Kidney capillary endothelial cell (primary cell): ENCODE measurements around the gene ZNF783.
"Not testable (repeated sequence)": the region's sequence is repeated elsewhere in the genome, so short reads cannot be mapped to it uniquely, and the experiment has no call there.

Source experiments
- DNase-seq: peaks from one replicate; pipeline ENCODE4 v3.0.0-alpha.2; 2018; ENCODE audit warnings: low spot score

Gene ZNF783

GRCh38 chr7:149300620-149301285, 38.8 kb downstream of the ZNF783 start:
- DNase-seq, result no peak

- no peak for DNase-seq
Observed at GRCh38 chr7:149302222-149302621, 40.2 kb downstream of the ZNF783 start.

DNA sequence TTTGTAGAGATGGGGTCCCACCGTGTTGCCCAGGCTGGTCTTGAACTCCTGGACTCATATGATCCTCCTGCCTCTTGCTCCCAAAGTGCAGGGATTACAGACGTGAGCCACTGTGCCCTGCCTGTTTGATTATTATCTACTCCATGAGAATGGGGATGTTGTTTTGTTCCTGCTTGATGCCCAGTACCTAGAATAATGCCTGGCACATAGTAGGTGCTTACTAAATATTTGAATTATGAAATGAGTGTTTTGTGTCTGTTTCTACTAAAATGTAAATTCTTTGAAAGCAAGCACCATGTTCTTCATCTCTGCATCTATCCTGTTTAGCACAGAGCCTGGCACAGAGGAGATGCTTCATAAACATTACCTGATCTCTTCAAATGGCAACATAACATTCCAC, 40.9 kb downstream of the ZNF783 start:
- DNase-seq, result no peak

- no peak for DNase-seq
Observed at GRCh38 chr7:149304006-149304405, 42.0 kb downstream of the ZNF783 start.

GRCh38 chr7:149306854-149307253, 44.9 kb downstream of the ZNF783 start:
- DNase-seq, result no peak

- DNase-seq, result no peak
Observed at GRCh38 chr7:149307775-149308501, 45.9 kb downstream of the ZNF783 start.

GRCh38 chr7:149310113-149310836, 48.3 kb downstream of the ZNF783 start:
- DNase-seq, result peak; percentile 38

DNA sequence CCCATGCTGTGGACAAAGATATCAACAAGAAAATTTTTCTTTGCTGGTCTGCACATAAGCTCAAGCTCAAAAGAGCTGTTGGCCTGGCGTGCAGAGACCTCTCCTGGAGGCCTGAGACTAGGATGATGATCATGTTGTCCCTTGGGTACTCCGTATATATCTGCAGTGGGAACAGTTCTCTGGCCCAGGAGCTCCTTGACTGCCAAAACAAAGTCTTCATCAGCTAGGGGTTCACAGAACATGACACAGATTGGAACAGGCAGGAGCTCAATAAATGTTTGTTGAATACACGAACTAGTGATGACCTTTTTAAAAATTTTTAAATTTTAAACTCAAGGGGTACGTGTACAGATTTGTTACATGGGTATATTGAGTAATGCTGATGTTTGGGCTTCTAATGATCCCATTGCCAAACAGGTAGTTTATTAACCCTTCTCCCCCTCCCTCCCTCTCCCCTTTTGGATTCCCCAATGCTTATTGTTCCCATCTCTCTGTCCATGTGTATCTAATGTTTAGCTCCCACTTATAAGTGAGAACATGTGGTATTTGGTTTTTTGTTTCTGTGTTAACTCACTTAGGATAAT, 49.1 kb downstream of the ZNF783 start:
- DNase-seq, result no peak

DNA sequence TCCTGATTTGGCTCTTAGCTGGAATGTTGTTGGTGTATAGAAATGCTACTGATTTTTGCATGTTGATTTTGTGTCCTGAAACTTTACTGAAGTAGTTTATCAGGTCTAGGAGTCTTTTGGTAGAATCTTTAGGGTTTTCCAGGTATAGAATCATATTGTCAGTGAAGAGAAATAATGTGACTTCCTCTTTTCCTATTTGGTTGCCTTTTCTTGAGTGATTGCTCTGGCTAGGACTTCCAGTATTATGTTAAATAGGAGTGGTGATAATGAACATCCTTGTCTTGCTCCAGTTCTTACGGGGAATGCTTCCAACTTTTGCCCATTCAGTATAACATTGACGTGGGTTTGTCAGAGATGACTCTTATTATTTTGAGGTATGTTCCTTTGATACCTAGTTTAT, 52.0 kb downstream of the ZNF783 start:
- no peak for DNase-seq

- no peak for DNase-seq
Observed at GRCh38 chr7:149316606-149317005, 54.6 kb downstream of the ZNF783 start.

GRCh38 chr7:149317496-149317895, 55.5 kb downstream of the ZNF783 start:
- no peak for DNase-seq

GRCh38 chr7:149317986-149318672, 56.1 kb downstream of the ZNF783 start:
- DNase-seq, result no peak

DNA sequence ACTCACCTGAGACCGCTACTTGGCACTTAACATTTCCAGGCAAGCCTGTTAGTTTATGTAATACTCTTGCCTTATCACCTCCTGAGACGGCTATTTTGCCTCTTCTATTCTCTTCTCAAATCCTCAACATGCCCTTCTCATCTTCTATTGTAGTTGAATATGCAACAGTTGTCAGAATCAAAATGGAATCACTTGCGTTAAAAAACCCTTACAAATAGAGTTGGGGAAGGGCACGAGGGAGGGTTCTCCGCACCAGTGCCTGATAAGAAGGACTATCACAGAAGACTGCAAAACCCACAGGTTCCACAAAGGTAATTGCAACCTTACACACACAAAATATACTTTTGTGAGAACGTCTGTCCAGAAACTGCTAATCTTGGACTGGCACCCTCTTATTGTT, 57.4 kb downstream of the ZNF783 start:
- DNase-seq, result no peak

DNA sequence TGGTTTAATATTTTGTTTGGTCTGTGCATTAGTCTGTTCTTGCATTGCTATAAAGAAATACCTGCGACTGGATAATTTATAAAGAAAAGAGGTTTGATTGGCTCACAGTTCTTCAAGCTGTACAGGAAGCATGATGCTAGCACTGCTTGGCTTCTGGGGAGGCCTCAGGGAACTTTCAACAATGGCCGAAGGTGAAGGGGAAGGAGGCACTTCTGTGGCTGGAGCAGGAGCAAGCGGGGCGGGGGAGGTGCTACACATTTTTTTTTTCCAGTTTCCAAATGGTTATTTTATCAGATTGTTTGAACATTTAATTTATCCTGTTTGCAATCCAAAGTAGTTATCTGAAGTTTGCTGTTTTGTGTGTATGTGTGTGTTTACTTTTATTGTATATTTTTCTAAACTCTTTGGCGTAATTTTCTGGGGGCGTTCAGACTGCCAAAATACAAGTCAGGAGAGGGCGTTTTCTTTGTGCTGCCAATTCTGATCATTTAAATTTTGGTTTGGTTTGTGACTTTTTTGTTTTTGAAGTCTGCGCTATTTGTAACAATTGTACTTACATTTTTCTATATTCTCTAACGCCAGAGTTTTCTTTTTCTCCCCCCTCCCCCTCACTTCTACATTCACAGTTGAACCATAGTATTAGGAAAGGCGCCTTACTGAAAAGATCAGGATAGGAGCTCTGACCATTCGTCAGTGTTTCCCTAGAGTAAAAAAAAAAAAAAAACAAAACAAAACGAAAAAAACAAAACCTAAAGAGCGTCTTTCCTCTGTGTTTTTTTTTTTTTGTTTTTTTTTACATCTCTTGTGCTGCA, 58.5 kb downstream of the ZNF783 start:
- DNase-seq, result no peak

GRCh38 chr7:149321125-149321905, 59.3 kb downstream of the ZNF783 start:
- DNase-seq, result not testable (repeated sequence)

DNA sequence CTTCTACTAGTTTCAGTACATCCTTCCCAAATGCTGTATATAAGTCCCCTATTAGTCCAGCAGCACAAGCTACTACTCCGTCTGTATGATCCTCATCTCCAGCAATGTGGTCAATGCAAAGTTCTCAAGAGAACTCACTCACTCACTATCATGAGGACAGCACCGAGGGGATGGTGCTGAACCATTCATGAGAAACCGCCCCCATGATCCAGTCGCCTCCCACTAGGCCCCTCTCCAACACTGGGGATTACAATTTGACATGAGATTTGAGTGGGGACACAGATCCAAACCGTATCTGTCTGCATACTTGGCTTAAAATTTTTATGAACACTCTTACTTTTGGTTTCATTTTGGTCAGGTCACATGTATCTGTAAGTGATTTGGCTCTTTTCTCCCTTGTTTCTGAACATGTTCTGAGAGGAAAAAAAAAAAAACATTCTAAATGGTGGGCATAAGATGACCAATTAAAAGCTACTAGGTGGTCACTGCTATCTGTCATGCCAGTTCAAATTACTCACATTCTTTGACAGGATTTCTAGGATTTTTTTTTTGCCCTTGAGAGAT, 60.1 kb downstream of the ZNF783 start:
- DNase-seq, result no peak

DNA sequence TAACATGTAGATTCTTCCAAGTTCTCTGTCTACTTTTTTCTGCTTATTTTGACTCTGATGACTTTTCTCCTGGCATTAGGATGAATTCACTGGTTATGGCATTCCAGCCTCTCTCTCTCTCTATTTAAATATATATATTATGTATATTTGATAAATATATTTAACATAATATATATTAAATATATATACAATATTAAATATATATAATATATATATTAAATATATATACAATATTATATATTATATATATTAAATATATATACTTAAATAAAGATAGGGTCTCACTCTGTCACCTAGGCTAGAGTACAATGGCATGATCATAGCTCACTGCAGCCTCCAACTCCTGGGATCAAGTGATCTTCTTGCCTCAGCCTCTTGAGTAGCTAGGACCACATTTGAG, 60.7 kb downstream of the ZNF783 start:
- no peak for DNase-seq

GRCh38 chr7:149325248-149325647, 63.3 kb downstream of the ZNF783 start:
- no peak for DNase-seq

DNA sequence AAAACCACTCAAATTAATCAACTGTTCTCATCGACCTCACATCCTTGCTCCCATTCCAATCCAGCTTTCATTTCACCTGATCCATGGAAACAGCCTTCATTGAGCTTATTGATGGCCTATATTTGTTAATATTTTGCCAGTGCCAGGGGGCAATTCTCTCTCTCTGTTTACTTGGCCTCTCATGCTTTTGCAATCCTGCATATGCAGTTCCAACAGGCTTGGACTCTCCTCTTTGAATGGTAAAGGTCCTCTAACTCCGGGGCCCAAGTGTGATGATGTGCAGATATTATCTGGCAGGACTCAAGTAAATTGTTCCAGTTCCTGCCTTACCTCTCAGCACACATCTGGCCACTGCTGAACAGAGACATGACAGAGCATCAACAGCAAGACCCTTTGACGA, 67.3 kb downstream of the ZNF783 start:
- DNase-seq, result no peak

DNA sequence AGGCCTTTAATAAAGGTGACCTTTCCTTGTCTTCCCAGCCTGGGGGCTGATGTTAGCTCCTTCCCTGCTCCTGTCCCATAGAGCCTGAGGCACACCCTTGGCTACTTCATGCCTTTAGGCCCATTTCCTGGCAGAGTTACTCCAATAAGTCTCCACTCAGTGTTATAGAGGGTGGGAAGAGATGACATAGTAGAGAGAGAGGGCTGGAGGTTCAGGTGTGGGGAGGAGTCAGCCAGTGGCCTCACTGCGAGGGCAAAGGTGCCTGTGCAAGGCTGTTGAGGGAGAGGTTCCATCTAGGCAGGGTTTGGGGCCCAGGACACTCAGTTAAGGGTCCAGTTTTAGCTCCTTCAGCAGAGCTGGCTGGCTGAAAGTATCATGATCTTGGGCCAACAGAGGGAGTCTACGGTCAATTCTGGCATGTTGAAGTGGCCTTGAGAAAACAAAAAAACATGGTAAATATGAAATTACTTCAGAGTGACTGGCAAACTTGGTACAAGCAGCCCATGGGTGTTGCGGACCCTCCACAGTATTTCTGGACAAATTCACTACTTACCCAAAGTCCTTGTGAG, 67.9 kb downstream of the ZNF783 start:
- no peak for DNase-seq
